Duodenal mucosa (tissue), 2 donors: ENCODE data around the gene NDUFS5.
"Not testable (repeated sequence)": the region's sequence is repeated elsewhere in the genome, so short reads cannot be mapped to it uniquely, and the experiment has no call there.

Experiments
- H3K27ac ChIP-seq: one replicate; pipeline ENCODE4 v1.7.0; 2013; ENCODE audit warnings: low read depth, low read length
- H3K27me3 ChIP-seq, 2 donors: one replicate each; pipeline ENCODE4 v1.7.0; 2013; ENCODE audit warnings: low read length in 2 of 2, control low read depth in 1 of 2; ENCODE audit not compliant: insufficient read depth in 2 of 2, control insufficient read depth in 1 of 2
- H3K36me3 ChIP-seq, 2 donors: one replicate each; pipeline ENCODE4 v1.7.0; 2013; ENCODE audit warnings: low read length in 2 of 2, control low read depth in 1 of 2; ENCODE audit not compliant: insufficient read depth in 2 of 2, control insufficient read depth in 1 of 2
- H3K4me1 ChIP-seq, 2 donors: one replicate each; pipeline ENCODE4 v1.7.0; 2013; ENCODE audit warnings: low read length in 2 of 2, control low read depth in 1 of 2; ENCODE audit not compliant: insufficient read depth in 2 of 2, control insufficient read depth in 1 of 2
- H3K4me3 ChIP-seq, 2 donors: one replicate each; pipeline ENCODE4 v1.7.0; 2013; ENCODE audit warnings: low read length in 2 of 2, low read depth in 1 of 2
- H3K9ac ChIP-seq, 2 donors: one replicate each; pipeline ENCODE4 v1.7.0; 2013; ENCODE audit warnings: low read length in 2 of 2, low read depth in 1 of 2
- H3K9me3 ChIP-seq, 2 donors: one replicate each; pipeline ENCODE4 v1.7.0; 2013; ENCODE audit warnings: low read length in 2 of 2, control low read depth in 1 of 2; ENCODE audit not compliant: control insufficient read depth in 1 of 2

NDUFS5 gene

DNA sequence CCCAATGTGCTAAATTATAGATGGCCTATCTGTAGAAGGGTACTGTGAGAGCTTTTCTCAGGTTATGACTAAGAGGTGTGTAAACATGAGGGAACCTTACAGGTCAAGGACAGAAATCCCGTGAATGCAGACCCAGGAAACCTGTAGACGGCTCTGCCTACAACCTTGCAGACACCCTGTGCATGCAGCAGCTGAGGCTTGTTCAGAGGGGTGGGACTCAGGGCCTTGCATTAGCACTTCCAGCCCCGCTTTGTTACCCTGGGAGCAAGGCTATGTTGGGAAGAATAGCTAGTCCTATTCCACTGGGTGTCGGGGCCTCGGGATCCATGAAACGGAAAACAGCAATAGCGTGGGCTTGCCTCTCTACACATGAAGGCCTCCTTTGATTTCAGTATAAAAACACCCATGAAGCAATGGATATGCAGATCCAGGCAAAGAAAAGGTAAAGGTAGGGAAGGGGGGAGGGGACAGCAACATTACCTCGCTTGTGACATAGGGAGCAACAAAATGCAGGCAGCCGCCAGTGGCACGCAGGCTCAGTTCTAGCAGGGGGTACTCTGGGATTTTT, 9.5 kb upstream of the NDUFS5 start:
- no peak overlapping the region for H3K27ac ChIP-seq
- H3K4me1 ChIP-seq = no peaks in the 10 kb centered on the region
- H3K9me3 ChIP-seq = no peaks in the 10 kb centered on the region
- H3K27me3 ChIP-seq = no peaks in the 10 kb centered on the region
- peaks cover 5% of the 10 kb centered on the region in 2 donors for H3K36me3 ChIP-seq
- H3K4me3 ChIP-seq = no peak overlapping the region
- no peak overlapping the region for H3K9ac ChIP-seq

DNA sequence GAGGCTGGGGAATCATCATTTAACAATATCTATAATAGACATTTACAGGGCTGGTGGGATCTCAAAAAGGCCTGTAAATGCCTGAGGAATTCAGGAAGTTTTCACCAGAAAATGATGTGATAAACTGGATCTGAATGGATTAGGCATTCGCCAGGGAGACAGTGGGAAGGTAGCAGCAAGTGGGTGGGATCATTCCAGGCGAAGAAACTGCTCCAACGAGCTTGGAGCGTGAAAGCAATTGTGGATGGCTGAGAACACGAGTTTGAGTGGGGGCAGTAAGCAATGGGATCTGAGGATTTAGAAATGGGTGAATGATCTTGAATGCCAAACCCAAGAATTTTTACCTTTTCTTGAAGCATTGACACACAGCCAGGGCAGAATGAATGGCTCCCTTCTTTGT, 8.9 kb upstream of the NDUFS5 start:
- Histone ChIP-seq H3K9me3 (no peaks in the 10 kb centered on the region), H3K27ac (no peak overlapping the region), H3K36me3 (peaks cover 0 to 3% of the 10 kb centered on the region in 2 donors), H3K4me1 (no peaks in the 10 kb centered on the region), H3K4me3 (no peak overlapping the region), H3K9ac (no peak overlapping the region), H3K27me3 (no peaks in the 10 kb centered on the region)

DNA sequence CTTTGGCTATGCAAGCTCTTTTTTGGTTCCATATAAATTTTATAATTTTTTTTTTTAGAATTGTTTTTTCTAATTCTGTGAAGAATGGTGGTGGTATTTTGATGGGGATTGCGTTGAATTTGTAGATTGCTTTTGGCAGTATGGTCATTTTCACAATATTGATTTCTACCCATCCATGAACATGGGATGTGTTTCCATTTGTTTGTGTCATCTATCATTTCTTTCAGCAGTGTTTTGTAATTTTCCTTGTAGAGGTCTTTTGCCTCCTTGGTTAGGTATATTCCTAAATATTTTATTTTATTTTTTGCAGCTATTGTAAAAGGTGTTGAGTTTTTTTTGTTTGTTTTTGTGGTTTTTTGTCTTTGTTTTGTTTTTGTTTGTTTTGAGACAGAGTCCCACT, 5.7 kb upstream of the NDUFS5 start:
- not testable (repeated sequence) for H3K36me3 ChIP-seq, H3K9me3 ChIP-seq, H3K27ac ChIP-seq, H3K9ac ChIP-seq, H3K27me3 ChIP-seq, H3K4me3 ChIP-seq, H3K4me1 ChIP-seq

DNA sequence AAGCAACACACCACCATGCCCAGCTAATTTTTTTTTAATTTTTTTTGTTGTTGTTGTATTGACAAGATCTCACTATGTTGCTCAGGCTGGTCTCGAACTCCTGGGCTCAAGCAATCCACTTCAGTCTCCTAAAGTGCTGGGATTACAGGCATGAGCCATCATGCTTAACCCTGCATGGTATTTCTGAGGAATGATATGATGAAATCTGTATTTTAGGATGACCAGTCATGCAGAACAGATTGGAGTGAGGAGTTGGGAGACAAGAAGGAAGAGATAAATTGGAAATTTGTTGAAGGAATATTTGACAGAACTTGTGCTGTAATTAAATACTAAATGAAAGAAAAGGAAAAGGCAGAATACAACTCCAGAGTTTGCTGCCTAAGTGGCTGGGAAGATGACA, 4.7 kb upstream of the NDUFS5 start:
- Histone ChIP-seq H3K9ac (no peak overlapping the region), H3K27me3 (no peaks in the 10 kb centered on the region), H3K9me3 (no peaks in the 10 kb centered on the region), H3K4me1 (peaks cover 5 to 7% of the 10 kb centered on the region in 2 donors), H3K27ac (no peak overlapping the region), H3K4me3 (no peak overlapping the region), H3K36me3 (no peaks in the 10 kb centered on the region)

DNA sequence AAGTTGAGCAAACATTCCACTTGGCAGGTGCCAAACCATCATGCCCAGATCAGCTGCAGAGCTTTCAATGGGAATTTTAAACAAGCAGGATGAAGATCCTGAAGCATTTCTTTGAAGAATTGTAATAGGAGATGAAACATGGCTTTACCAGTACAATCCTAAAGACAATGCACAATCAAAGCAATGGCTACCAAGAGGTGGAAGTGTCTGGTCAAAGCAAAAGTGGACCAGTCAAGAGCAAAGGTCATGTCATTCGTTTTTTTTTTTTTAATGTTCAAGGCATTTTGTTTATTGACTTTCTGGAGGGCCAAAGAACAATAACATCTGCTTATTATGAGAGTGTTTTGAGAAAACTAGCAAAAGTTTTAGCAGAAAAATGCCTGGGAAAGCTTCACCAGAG, 3.0 kb upstream of the NDUFS5 start:
- peaks cover 5 to 7% of the 10 kb centered on the region in 2 donors for H3K4me1 ChIP-seq
- no peaks in the 10 kb centered on the region for H3K36me3 ChIP-seq
- H3K9me3 ChIP-seq = no peaks in the 10 kb centered on the region
- no peaks in the 10 kb centered on the region for H3K27me3 ChIP-seq
- H3K4me3 ChIP-seq = no peak overlapping the region
- no peak overlapping the region for H3K9ac ChIP-seq
- no peak overlapping the region for H3K27ac ChIP-seq

DNA sequence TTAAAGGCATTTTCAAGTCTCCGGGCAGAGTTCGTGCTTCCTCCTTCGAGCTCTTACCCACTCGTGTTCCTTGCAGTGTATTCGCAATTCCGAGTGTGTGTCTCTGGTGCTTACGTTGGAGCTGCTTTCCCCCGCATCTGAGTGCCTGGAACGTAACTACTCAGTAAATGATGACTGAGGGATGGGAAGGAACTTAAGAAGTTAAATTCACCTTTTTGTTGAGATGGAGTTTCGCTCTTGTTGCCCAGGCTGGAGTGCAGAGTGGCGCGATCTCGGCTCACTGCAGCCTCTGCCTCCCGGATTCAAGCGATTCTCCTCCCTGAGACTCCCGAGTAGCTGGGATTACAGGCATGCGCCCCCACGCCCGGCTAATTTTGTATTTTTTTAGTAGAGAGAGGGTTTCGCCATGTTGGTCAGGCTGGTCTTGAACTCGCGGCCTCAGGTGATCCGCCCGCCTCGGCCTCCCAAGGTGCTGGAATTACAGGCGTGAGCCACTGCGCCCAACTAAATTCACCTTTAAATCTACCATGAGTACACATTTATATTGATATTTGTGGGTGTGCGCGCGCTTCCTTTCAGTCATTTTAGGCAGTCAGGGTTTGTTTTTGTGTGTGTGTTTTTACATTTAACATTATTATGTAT, 837 bp downstream of the NDUFS5 start:
- Histone ChIP-seq H3K27ac (peak overlapping the region; percentile 93), H3K27me3 (no peaks in the 10 kb centered on the region), H3K9me3 (no peaks in the 10 kb centered on the region), H3K4me1 (peaks cover 5 to 7% of the 10 kb centered on the region in 2 donors), H3K36me3 (peaks cover 4 to 25% of the 10 kb centered on the region in 2 donors), H3K4me3 (peak overlapping the region; percentile 86 to 98), H3K9ac (peak overlapping the region; percentile 89 to 97)

DNA sequence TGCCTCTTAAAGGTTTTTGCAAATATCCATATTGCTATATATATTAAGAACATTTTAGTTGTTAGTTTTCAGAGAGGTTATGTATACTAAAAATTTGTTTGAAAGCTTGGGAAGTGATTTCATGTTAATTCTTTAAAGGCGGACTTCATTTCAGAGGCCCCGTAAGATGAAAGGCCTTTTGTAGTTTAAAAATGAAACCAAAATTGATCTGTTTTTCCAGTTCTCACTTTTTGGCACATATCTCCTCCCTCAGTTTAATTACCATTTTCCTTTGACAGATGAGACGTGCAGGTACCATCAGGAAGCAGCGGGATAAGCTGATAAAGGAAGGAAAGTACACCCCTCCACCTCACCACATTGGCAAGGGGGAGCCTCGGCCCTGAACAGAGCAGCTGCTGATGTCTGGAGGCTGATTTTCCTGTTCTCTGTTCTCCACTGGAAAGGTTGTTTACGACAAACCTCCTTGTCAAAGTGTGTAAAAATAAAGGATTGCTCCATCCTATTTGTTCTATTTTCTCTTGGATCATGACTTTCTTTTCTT, 8.0 kb downstream of the NDUFS5 start:
- peaks cover 18 to 58% of the 10 kb centered on the region in 2 donors for H3K36me3 ChIP-seq
- H3K27me3 ChIP-seq = no peaks in the 10 kb centered on the region
- H3K9ac ChIP-seq = no peak overlapping the region
- H3K4me3 ChIP-seq = no peak overlapping the region
- no peak overlapping the region for H3K27ac ChIP-seq
- H3K9me3 ChIP-seq = no peaks in the 10 kb centered on the region
- no peaks in the 10 kb centered on the region for H3K4me1 ChIP-seq

DNA sequence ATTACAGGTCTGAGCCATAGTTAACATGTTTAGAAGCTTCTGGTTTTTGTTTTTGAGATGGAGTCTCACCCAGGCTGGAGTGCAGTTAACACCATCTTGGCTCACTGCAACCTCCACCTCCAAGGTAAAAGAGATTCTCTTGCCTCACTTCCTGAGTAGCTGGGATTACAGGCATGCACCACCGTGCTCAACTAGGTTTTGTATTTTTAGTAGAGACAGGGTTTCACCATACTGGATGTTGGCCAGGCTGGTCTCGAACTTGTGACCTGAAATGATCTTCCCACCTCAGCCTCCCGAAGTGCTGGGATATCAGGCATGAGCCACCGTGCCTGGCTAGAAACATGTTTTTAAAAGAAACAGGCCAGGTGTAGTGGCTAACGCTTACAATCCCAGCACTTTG, 10.5 kb downstream of the NDUFS5 start:
- no peaks in the 10 kb centered on the region for H3K4me1 ChIP-seq

DNA sequence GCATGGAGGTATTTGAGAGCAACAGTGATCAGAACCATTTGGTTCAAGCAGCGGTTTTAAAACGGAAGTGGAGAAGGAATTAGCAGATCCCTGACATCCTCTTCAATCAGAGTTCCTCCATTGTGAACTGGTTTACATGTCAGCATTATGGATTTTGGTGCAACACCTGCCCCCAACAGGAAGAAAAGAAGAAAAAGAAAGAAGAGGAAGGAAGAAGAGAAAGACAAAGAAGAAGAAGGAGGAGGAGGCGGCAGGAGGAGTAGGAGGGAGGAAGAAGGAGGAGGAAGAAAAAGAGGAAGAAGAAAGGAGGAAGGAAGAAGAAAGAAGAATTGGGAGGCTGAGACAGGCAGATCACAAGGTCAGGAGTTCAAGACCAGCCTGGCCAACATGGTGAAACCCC, 17.4 kb downstream of the NDUFS5 start:
- Histone ChIP-seq H3K4me3 (no peak overlapping the region), H3K36me3 (peaks cover 5 to 31% of the 10 kb centered on the region in 2 donors), H3K27me3 (no peaks in the 10 kb centered on the region), H3K4me1 (no peaks in the 10 kb centered on the region), H3K27ac (no peak overlapping the region), H3K9ac (no peak overlapping the region), H3K9me3 (no peaks in the 10 kb centered on the region)

More for the DNA sequence above, 10.5 kb downstream of the NDUFS5 start:
- Histone ChIP-seq H3K9ac (no peak overlapping the region), H3K4me3 (no peak overlapping the region), H3K36me3 (peaks cover 14 to 52% of the 10 kb centered on the region in 2 donors), H3K9me3 (no peaks in the 10 kb centered on the region), H3K27ac (no peak overlapping the region), H3K27me3 (no peaks in the 10 kb centered on the region)

DNA sequence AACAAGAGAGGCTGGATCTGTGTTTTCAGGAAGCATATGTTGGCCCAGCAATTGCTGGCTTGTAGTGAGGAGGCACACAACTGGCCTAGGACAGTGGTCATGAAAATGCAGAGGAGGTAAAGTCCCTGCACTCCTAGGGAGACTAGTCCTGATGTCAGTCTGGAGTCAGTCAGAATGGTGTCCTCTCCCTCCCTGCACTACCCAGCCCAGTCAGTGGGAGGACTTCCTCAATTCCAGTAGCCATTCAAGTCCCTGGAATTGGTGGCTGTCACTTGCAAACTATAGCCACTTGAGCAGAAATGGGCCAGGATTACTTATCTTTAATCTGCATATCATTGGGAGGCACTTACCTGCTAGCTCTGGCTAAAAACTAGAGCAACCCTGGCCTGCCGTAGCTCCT, 18.6 kb downstream of the NDUFS5 start:
- H3K4me3 ChIP-seq = no peak overlapping the region
- H3K9ac ChIP-seq = no peak overlapping the region
- no peak overlapping the region for H3K27ac ChIP-seq
- peaks cover 5 to 31% of the 10 kb centered on the region in 2 donors for H3K36me3 ChIP-seq
- no peaks in the 10 kb centered on the region for H3K4me1 ChIP-seq
- no peaks in the 10 kb centered on the region for H3K27me3 ChIP-seq
- H3K9me3 ChIP-seq = no peaks in the 10 kb centered on the region
